Liver (tissue), 3 donors: ENCODE results near the gene BLOC1S1.

Experiments
- ATF3 ChIP-seq: IDR thresholded peaks from 2 replicates; pipeline ENCODE4 v1.6.1; 2016; ENCODE audit warnings: antibody characterized with exemption
- CTCF ChIP-seq: fragments of 150-350 bp; IDR thresholded peaks from 2 replicates; pipeline ENCODE4 v1.5.1; 2017; ENCODE audit warnings: improper control_type of control experiment, low read depth, low read length; ENCODE audit not compliant: missing input control
- EGR1 ChIP-seq, 2 donors: IDR thresholded peaks; 2 replicates each; pipeline ENCODE4 v1.6.1; 2016 to 2018; ENCODE audit warnings: antibody characterized with exemption in 2 of 2, low read depth in 2 of 2
- GABPA ChIP-seq, 2 donors: IDR thresholded peaks in 1 of 2; conservative IDR thresholded peaks in 1 of 2; 2 replicates each; pipeline ENCODE4 v1.6.1; 2016; ENCODE audit warnings: antibody characterized with exemption in 2 of 2, mild to moderate bottlenecking in 1 of 2, moderate library complexity in 1 of 2
- HNF4G ChIP-seq: IDR thresholded peaks from 2 replicates; pipeline ENCODE4 v1.6.1; 2016; ENCODE audit warnings: antibody characterized with exemption
- JUND ChIP-seq, 2 donors: IDR thresholded peaks; 2 replicates each; pipeline ENCODE4 v1.6.1; 2016; ENCODE audit warnings: antibody characterized with exemption in 2 of 2
- RAD21 ChIP-seq, 2 donors: IDR thresholded peaks; 2 replicates each; pipeline ENCODE4 v1.6.1; 2016; ENCODE audit warnings: antibody characterized with exemption in 2 of 2, mild to moderate bottlenecking in 2 of 2
- REST ChIP-seq: IDR thresholded peaks from 2 replicates; pipeline ENCODE4 v1.6.1; 2016; ENCODE audit warnings: antibody characterized with exemption, mild to moderate bottlenecking
- RXRA ChIP-seq, 2 donors: IDR thresholded peaks; 2 replicates each; pipeline ENCODE4 v1.6.1; 2017 to 2018; ENCODE audit warnings: antibody characterized with exemption in 2 of 2, mild to moderate bottlenecking in 1 of 2
- SP1 ChIP-seq: IDR thresholded peaks from 2 replicates; pipeline ENCODE4 v1.6.1; 2018; ENCODE audit warnings: antibody characterized with exemption, mild to moderate bottlenecking
- TAF1 ChIP-seq: conservative IDR thresholded peaks from 2 replicates; pipeline ENCODE4 v1.6.1; 2016; ENCODE audit warnings: antibody characterized with exemption, mild to moderate bottlenecking
- ZBTB33 ChIP-seq: IDR thresholded peaks from 2 replicates; pipeline ENCODE4 v1.6.1; 2016; ENCODE audit warnings: antibody characterized with exemption
- donor health status: healthy.
- donor health status: healthy.

- TF ChIP-seq CTCF (peak; percentile 6), TAF1 (no peak), HNF4G (no peak), RAD21 (IDR thresholded peaks at IDR 0.05) (no peak), REST (no peak), RXRA (IDR thresholded peaks at IDR 0.05) (peak; percentile 62 to 66), GABPA (IDR thresholded peaks at IDR 0.05 in 1 of 2, conservative IDR thresholded peaks at IDR 0.05 in 1 of 2) (peak in 1 of 2 donors; percentile 78), JUND (IDR thresholded peaks at IDR 0.05) (peak; percentile 9 to 57), ZBTB33 (peak; percentile 76), ATF3 (no peak), EGR1 (IDR thresholded peaks at IDR 0.05; ENCODE audit: low read depth in 2 of 2) (no peak), SP1 (peak; percentile 63)
These were observed at the start of gene BLOC1S1 for GRCh38 chr12:55715833-55716581.
